ENCODE measurements around the gene ZIC5.

- TF ChIP-seq CTCF (conservative IDR thresholded peaks at IDR 0.05) (no peak), ZFX (IDR thresholded peaks at IDR 0.05) (no peak)
Measured at GRCh38 chr13:99959127-99959539, 12.4 kb downstream of the ZIC5 start.

Data from C4-2B (cell line).